GM10266 (cell line): ENCODE results near the gene BAG3.
A peak's percentile ranks its signal among the peaks of the same experiment; 100 is the strongest.

Experiments
- DNase-seq: peaks from one replicate; pipeline ENCODE4 v3.0.0; 2012; ENCODE audit errors: extremely low spot score
- CTCF ChIP-seq: IDR thresholded peaks from 2 replicates; pipeline ENCODE4 v1.5.1; 2012; ENCODE audit warnings: mild to moderate bottlenecking, low read depth; ENCODE audit not compliant: control insufficient read depth, insufficient read depth; ENCODE audit errors: missing control alignments

The BAG3 gene

GRCh38 chr10:119686465-119687191 is 35.4 kb downstream of the BAG3 start:
- TF ChIP-seq CTCF, result peak; percentile 89
- DNase-seq, result peak; percentile 76

- no peak for DNase-seq
- no peak for TF ChIP-seq CTCF
These were observed 36.2 kb downstream of the BAG3 start for GRCh38 chr10:119687192-119688032.

DNA sequence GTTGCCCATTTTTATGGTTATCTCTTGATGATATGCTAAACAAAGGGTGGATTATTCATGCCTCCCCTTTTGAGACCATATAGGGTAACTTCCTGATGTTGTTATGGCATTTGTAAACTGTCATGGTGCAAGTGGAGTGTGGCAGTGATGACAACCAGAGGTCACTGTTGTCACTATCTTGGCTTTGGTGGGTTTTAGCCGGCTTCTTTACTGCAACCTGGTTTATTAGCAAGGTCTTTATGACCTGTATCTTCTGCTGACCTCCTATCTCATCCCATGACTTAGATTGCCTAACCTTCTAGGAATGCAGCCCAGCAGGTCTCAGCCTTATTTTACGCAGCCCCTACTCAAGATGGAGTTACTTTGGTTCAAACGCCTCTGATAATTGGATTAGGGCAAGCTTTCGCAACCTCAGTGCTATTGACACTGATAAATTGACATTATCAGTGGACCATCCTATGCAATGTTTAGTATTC is 36.9 kb downstream of the BAG3 start:
- no peak for DNase-seq
- TF ChIP-seq CTCF, result peak; percentile 49

DNA sequence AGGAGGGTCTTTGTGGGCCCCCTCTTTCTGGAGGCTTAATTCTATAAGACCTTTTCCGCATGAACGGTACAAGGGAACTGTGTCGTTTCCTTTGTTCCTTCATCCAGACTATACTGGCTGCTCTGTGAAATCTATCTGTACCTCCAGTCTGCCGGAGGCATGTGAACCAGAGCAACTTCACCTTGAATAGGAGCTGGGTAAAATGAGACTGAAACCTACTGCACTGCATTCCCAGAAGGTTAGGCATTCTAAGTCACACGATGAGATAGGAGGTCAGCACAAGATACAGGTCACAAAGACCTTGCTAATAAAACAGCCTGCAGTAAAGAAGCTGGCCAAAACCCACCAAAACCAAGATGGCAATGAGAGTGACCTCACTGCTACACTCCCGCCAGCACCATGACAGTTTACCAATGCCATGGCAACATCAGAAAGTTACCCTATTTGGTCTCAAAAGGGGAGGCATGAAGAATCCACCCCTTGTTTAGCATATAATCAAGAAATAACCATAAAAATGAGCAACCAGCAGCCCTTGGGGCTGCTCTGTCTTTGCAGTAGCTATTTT is 37.9 kb downstream of the BAG3 start:
- TF ChIP-seq CTCF, result no peak
- DNase-seq, result no peak

DNA sequence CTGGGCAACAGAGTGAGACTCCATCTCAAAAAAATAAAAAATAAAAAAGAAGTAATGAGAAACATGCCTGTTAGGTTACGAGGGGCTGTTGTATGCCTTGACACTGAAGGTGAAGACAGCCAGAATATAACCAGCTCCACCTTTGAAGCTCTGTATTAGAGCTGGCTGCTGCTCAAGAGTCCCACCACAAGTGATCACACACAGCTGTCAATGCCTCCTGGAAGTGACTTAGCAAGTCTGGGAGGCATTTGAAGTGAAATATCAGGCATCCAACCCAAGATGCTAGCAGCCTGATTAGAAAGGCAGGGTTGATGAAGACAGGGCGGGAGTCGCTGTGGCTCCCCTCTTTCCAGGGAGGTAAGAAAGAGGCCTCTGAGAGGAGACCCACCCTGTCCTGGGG is 40.5 kb downstream of the BAG3 start:
- DNase-seq, result no peak
- no peak for TF ChIP-seq CTCF

GRCh38 chr10:119693262-119693957 is 42.2 kb downstream of the BAG3 start:
- DNase-seq, result peak; percentile 66
- no peak for TF ChIP-seq CTCF
